Non-pigmented ciliary epithelial cell (primary cell): ENCODE data around the gene RTL1.

ENCODE experiments used
- DNase-seq: peaks from one replicate; pipeline ENCODE4 v3.0.0-alpha.2; 2010; ENCODE audit warnings: low read depth

RTL1 gene

GRCh38 chr14:100866666-100867630 lies 36.6 kb downstream of the RTL1 start:
- no peak for DNase-seq

GRCh38 chr14:100865682-100866591 lies 37.6 kb downstream of the RTL1 start:
- DNase-seq, result no peak

GRCh38 chr14:100864960-100865681 lies 38.4 kb downstream of the RTL1 start:
- DNase-seq, result no peak

DNA sequence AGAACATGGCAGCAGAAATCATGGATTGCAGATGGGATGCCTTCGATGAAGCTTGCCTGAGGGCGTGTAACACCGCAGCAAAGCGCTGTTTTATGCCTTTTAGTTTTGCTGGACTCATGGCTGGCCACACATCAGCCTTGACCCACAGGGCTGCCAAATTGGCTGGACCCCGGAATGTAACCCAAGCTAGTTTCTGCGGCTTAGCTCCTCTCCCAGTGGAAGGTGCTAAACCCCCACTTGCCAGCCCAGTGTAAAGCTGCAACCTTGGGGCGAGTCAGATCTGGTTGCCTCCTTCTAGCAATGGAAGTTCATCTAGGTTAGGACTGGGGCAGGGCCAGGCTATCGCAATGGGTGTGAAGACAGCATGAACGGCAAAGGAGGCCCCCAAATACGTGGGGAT lies 39.3 kb downstream of the RTL1 start:
- no peak for DNase-seq

DNA sequence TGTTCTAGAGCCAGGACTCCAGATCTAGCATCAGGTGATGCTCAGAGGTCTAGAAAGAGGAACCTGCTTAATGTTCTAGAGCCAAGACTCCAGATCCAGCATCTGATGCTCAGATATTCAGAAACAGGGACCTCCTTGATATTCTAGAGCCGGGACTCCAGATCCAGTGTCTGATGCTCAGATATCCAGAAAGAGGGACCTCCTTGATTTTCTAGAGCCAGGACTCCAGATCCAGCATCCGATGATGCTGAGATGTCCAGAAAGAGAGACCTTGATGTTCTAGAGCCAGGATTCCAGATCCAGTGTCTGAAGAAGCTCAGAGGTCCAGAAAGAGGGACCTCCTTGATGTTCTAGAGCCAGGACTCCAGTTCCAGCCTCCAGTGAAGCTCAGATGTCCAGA lies 40.7 kb downstream of the RTL1 start:
- DNase-seq, result no peak

DNA sequence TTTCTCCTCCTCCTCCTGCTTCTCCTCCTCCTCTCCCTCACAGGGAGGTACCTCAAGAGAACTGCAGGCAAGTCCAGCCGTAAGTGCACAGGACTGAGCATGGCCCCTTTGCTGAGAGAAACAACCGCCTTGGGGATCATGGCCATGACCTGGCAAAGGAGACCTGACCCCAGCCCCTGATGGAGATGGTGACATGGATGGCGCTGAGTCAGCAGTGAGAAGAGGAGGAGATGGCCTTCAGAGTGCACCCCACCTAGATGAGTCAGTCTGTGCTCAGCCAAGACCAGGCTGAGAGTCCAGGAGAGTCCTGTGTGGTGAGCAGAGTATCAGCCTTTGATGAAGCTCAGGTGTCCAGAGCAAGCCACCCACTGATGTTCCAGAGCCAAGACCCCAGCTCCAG lies 41.2 kb downstream of the RTL1 start:
- no peak for DNase-seq

- DNase-seq, result no peak
These were observed 41.6 kb downstream of the RTL1 start for GRCh38 chr14:100861937-100862247.

- no peak for DNase-seq
These were observed 42.2 kb downstream of the RTL1 start for GRCh38 chr14:100861188-100861936.

DNA sequence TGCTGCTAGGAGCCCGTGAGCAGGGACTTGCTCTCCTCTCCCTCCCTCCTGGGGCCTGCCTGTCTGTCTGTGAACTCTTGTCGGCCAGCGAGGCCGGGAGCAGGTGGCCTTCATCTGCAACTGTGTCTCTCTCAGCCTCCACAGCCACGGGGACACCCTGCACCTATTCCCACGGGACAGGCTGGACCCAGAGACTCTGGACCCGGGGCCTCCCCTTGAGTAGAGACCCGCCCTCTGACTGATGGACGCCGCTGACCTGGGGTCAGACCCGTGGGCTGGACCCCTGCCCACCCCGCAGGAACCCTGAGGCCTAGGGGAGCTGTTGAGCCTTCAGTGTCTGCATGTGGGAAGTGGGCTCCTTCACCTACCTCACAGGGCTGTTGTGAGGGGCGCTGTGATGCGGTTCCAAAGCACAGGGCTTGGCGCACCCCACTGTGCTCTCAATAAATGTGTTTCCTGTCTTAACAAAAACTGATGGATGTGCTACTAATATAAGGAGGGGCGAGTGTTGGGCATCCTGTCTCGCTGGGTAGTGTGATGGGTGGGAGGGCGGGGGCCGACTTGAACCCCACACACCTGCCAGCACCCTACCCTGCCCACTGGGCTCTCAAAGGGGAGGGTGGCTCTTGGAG lies 42.9 kb downstream of the RTL1 start:
- DNase-seq, result no peak

GRCh38 chr14:100859781-100860180 lies 43.7 kb downstream of the RTL1 start:
- no peak for DNase-seq

GRCh38 chr14:100858838-100859220 lies 44.7 kb downstream of the RTL1 start:
- DNase-seq, result no peak

GRCh38 chr14:100857923-100858837 lies 45.3 kb downstream of the RTL1 start:
- no peak for DNase-seq

GRCh38 chr14:100857233-100857922 lies 46.1 kb downstream of the RTL1 start:
- no peak for DNase-seq

DNA sequence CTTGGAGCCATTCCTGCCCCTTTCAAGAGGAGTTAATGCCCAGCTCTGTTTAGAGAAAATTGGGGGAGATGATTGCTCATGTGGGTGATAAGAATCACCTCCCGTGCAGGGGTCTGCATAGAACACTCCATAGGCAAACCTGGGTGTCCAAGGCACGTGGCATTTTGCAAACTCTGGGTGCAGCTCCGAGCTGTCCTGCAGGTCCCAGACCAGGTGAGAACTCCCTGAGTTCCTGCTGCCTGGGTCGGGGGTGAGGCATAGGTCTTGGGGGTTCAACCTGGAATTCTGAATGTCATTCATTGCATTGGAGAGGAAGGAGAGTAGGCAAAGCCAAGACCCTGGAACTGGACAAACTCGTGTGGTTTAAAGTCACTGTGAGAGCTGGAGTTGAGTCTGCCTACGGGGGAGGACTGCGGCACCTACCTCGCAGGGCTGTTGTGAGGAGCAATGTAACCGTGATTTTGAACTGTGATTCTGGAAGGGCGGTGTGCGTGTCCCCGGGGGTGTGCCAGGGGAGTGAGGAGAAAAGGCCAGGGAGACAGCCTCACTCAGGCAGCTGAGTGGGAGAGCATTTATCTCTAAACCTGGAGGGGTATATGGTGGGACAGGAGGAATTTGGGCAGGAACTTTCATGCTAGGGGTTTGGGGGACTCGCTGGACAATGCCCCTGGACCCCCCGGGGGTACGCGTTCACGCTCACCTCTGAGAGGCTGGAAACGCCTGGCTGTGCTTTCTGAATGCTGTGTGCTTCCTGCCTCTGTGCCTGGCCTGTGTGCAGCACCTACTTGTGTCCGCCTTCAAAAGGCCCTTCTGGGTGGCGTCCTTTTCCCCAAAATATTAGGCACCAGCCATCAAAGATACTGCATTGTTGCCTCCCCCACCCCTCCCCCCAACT lies 47.2 kb downstream of the RTL1 start:
- no peak for DNase-seq

- no peak for DNase-seq
These were observed 48.1 kb downstream of the RTL1 start for GRCh38 chr14:100855256-100855930.

GRCh38 chr14:100854435-100854834 lies 49.1 kb downstream of the RTL1 start:
- no peak for DNase-seq

GRCh38 chr14:100851946-100852620 lies 51.4 kb downstream of the RTL1 start:
- no peak for DNase-seq
